Stimulated activated CD4-positive, alpha-beta T cell treated with anti-CD3 and anti-CD28 coated beads, TNF-alpha, amount 100 ng/mL, for 1 hour (primary cell): Measurements from ENCODE around the gene SLC30A5.

Experiments used
- DNase-seq, 3 donors: peaks; one replicate each; pipeline ENCODE4 v3.0.0-alpha.2; 2020; ENCODE audit warnings: low read depth in 3 of 3, low spot score in 1 of 3

The SLC30A5 gene

DNA sequence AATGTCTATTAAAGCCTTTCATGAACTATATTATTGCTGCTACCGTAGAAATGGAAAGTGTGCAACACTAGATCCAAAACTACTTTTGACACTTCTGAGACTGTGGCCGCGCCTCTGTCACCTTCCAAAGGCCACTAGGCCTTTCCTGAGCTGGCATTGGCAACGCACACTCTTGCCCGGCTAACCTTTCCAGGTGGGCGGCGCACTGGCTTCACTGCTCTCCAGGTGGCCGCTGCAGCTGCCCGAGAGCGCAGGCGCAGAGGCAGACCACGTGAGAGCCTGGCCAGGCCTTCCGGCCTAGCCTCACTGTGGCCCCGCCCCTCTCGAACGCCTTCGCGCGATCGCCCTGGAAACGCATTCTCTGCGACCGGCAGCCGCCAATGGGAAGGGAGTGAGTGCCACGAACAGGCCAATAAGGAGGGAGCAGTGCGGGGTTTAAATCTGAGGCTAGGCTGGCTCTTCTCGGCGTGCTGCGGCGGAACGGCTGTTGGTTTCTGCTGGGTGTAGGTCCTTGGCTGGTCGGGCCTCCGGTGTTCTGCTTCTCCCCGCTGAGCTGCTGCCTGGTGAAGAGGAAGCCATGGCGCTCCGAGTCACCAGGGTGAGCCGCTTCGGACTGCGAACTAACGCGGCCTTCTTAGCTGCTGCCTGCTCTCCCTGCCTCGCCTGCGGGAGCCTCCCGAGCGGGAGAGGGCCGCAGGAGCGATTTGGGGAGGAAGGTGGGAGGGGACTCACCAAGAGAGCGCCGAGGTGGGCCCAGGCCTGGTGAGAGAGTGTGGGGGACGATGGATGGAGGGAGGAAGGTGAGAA, 73.1 kb downstream of the SLC30A5 start, which contains the start of gene CCNB1:
Gene CCNB1 (plus strand): TSS at position 465 of the 807 bp plus-strand sequence. CDS start 113 bp downstream, at position 578.
- DNase-seq = peak; percentile 87 to 93 (median 91)

GRCh38 chr5:69167493-69167855, 73.7 kb downstream of the SLC30A5 start:
- DNase-seq = no peak

GRCh38 chr5:69167929-69168328, 74.1 kb downstream of the SLC30A5 start:
- DNase-seq = no peak

DNA sequence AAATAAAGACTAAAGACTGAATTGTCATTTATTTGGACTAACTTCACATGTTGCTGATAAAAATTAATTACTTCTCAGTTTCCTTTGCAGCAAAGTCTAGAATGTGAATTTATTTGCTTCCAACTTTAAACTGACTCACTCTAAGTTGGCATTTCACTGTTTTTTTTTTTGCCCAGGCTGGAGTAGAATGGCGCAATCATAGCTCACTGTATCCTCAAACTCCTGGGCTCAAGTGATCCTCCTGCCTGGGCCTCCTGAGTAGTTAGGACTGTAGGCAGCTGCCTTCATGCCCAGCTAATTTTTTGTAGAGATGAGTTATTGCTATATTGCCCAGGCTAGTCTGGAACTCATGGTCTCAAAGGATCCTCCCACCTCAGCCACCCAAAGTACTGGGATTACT, 76.7 kb downstream of the SLC30A5 start:
- DNase-seq = no peak

GRCh38 chr5:69170969-69171368, 77.2 kb downstream of the SLC30A5 start:
- DNase-seq = no peak
